H54 (cell line): ENCODE data around the gene C20orf96.
"Not testable (repeated sequence)": the region's sequence is repeated elsewhere in the genome, so short reads cannot be mapped to it uniquely, and the experiment has no call there.

ENCODE experiments used
- DNase-seq: peaks from one replicate; pipeline ENCODE4 v3.0.0; 2011; ENCODE audit warnings: low spot score, mixed read lengths; ENCODE audit not compliant: insufficient read length
- FAIRE-seq: peaks from 3 replicates; lab custom pipeline; 2011; peaks lifted over from hg19 to GRCh38; lab: Jason Lieb, UNC
- POLR2A ChIP-seq: IDR thresholded peaks from 2 replicates; pipeline ENCODE4 v1.6.1; 2011; ENCODE audit warnings: low read depth, mild to moderate bottlenecking, low read length

Gene C20orf96

DNA sequence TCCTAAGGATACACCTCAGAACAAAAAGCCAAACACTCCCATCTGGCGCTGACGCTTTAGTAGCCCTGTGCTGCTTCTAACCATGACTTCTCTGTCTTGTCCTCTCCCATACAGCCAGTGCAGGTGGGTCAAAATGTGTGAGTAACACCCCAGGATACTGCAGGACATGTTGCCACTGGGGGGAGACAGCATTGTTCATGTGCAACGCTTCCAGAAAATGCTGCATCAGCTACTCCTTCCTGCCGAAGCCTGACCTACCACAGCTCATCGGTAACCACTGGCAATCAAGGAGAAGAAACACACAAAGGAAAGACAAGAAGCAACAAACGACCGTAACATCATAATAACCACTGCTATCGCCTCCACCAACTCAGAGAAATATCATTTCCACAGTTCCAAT is 31.6 kb downstream of the C20orf96 start:
- FAIRE-seq: no peak
- DNase-seq: no peak
- no peak for TF ChIP-seq POLR2A

DNA sequence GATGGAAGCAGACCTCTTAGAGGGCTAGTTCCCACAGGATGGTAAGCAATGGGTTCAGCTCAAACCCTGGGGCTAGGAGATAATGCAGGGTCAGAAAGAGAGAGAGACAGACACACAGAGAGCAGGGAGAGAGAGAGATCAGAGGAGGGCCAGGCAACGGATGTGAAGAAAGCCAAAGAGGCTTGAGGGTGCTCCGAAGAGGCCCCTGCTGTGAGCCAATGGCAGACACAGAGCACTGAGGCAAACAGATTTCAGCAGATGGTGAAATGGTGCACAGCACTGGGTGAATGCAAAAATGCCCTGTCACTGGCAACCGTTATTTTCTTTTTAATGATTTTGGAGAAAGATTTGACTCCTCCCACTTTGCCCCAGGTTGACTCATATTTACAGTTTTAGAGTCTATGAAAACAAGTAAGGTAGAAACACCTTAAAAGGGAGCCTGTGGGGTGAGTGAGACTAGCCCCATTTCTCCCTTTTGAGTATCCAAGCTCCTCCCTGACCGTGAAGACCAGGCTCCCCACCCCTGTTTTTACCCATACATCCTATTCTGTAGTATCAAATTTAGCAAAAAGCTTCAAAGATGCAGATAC is 32.2 kb downstream of the C20orf96 start:
- TF ChIP-seq POLR2A: no peak
- DNase-seq (no peak), FAIRE-seq (no peak)

DNA sequence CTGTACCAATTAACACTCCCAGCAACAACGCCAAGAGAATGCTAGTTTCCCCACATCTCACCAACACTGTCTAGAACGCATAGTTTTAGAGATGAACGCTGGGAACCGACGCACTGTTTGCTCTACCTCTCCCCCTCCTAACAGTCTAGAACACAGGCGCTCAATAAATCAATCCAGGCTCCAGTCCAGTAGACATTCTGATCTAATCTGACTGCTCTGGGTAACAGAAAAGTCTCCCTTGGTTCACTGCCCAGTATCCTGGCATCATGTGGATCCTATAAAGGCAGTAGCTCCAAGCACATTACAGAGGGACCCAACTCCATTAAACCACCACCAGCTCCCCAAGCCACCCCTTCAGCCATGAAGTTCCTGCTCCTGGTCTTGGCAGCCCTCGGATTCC is 33.1 kb downstream of the C20orf96 start, which contains the start of gene DEFB132:
DEFB132 (plus strand) TSS at position 306 of the 400 bp plus-strand sequence; CDS start at position 361, 55 bp downstream.
- DNase-seq (no peak), FAIRE-seq (no peak)
- TF ChIP-seq POLR2A: no peak

DNA sequence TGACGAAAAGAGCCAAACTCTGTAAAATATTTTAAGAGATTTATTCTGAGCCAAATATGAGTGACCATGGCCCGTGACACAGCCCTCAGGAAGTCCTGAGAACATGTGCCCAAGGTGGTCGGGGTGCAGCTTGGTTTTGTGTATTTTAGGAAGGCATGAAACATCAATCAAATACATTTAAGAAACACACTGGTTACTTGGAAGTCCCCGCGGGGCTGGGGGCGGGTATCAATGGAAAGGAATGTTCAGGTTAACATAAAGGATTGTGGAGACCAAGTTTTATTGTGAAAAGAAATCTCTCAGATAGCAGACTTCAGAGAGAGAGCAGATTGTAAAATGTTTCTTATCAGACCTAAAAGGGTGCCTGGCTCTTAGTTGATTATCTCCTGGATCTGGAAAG is 37.1 kb downstream of the C20orf96 start:
- not testable (repeated sequence) for DNase-seq, FAIRE-seq

DNA sequence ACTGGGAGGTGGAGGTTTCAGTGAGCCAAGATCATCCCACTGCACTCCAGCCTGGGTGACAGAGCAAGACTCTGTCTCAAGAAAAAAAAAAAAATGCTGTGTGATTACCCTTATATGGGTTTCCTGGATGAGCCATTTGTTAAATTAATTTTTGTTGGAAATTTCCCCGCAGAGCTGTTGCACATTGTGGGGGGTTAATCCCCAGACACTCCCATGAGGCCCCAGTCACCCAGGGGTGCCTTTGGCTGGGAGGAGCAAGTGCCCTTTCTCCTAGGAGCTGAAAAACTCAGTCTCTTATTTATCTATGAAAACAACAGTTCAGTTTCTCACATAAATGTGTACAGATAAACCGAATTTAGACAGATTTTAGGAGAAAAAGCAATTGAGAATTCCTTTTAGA is 37.7 kb downstream of the C20orf96 start:
- no peak for TF ChIP-seq POLR2A
- DNase-seq: no peak
- no peak for FAIRE-seq

DNA sequence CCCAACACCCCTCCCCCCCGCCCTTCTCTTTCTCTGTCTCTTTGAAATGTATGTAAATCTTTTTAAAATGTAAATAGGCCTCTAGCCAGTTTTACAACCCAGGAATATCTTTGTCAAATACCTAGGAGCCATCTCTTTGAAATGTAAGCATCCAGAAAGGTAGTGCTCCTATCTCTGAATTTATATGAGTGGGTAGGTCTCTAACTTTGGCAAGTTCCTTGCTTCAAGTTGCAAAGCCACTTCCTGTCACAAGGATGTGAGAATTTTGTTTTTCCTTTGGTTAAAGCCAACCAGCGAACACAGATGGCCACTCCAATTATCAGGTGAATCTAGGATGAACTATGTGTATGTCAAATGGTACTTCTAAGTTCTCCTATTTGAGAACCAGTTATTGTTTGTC is 39.2 kb downstream of the C20orf96 start:
- DNase-seq: no peak
- no peak for TF ChIP-seq POLR2A
- FAIRE-seq: no peak

DNA sequence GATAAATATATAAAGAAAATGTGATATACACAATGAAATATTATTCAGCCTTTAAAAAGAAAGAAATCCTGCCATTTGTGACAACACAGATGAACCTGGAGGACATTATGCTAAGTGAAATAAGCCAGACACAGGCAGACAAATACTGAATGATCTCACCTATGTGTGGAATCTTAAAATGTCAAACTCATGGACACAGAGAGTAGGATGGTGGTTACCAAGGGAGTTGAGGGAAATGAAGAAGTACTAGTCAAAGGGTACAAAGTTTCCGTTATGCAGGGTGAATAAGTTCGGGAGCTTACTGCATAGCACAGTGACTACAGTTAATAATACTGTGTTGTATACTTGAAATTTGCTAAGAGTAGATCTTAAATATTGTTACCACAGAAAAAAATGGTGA is 47.6 kb downstream of the C20orf96 start:
- FAIRE-seq (no peak), DNase-seq (no peak)
- TF ChIP-seq POLR2A: no peak

DNA sequence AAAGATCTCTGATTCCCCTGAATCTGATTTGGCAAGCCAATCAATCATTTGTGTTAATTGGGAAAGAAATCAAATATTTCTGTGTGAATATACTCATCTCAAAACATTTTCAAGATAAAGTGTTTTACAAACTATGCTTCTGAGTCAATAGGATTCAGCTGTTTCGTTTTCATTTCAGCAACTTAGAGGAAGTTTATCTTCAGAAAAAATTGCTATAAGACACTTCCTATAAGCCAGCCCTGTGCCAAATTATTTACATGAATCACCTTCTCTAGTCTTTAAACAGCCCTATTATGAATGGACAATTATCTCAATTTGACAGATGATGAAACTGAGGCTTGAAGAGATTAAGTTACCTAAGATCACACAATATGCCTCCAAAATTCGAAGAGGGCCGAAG is 52.6 kb downstream of the C20orf96 start:
- TF ChIP-seq POLR2A: no peak
- DNase-seq: no peak
- no peak for FAIRE-seq

DNA sequence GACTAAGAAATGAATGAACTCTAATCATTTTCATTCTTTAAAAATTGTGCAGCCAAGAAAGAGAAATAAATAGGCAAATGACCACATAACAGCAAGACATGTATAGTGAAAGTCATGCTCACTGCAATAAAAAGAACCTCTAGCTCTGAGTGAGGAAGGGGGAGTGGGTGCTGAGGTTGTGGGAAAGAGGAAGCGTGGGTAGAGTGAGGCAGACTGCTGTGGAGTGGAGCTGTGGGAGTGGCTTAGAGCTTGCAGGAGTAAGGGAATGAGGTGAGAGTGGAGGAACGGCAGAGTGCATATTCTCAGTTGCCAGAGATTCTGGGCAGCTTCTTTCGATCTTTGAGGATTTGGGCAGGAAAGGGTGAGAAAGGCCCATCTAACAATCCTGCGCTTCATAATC is 53.1 kb downstream of the C20orf96 start:
- no peak for DNase-seq
- no peak for TF ChIP-seq POLR2A
- no peak for FAIRE-seq

DNA sequence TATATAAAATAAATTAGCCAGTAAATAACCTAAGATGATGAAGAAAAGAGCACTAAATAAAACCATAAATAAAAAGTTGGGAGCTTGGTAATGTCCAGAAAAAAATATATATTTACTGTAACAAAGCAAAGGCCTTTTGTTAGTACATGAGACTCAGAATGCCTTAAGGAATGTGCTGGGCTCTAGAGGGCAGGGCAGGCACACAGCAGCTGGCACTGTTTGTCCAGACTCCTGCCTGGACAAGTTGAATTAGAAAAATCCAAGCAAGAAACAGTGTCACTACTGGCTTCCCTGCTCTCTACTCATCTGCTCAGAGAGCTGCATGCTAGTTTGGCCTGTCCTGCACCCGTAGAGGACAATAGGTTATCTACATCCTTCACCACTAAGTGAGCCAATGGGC is 54.7 kb downstream of the C20orf96 start:
- DNase-seq (no peak), FAIRE-seq (no peak)
- TF ChIP-seq POLR2A: no peak

DNA sequence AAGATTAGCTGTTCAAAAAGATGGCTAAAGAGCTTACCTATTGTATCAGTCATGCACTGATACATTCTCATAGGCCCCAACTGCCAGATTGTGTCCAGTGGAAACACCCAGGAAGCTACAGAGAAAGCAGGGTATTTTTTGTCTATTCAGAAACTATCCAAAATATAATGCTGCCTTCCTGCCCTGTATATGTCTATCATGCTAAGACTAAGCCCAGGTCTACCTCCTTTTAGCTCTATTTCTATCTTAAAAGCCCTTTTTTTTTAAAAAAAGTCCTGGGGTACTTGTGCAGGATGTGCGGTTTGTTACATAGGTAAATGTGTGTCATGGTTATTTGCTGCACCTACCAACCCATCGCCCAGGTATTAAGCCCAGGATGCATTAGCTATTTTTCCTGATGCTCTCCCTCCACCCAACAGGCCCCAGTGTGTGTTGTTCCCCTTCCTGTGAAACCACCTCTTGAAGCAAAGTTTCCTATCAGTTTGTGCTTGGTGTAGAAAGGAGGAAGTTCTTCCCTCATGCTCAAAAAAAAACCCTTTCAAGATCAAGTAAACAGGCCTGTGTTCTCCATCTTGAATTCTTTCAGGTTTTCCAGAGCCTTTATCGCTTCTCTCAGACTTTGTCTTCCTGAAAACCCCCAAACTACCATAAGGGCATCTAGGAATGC is 63.0 kb downstream of the C20orf96 start:
- DNase-seq (no peak), FAIRE-seq (no peak)
- no peak for TF ChIP-seq POLR2A

DNA sequence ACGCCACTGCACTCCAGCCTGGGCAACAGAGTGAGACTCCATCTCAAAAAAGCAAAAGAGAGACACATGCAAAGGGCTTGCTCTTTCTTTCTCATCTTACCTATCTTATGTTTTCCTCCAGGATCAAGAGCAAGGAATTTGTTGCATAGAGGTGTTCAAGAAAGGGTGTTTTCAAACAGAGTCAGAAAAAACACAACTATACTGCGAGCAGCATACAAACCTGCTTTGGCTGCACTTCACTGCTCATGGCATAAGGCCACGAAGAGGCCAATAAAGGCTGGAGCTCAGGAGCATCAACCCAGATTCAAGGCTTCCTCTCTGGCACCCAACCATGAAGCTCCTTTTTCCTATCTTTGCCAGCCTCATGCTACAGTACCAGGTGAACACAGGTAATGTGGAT is 63.6 kb downstream of the C20orf96 start, which contains the start of gene DEFB129:
DEFB129 (plus strand) TSS at position 301 of the 400 bp plus-strand sequence; CDS start at position 332, 31 bp downstream.
- FAIRE-seq: no peak
- no peak for TF ChIP-seq POLR2A
- no peak for DNase-seq

DNA sequence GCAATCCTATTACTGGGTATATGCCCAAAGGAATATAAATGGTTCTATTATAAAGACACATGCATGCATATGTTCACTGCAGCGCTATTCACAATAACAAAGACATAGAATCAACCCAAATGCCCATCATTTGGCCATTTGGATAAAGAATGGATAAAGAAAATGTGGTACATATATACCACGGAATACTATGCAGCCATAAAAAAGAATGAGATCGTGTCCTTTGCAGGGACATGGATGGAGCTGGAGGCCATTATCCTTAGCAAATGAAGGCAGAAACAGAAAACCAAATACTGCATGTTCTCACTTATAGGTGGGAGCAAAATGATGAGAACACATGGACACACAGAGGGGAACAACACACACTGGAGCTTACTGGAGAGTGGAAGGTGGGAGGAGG is 64.7 kb downstream of the C20orf96 start:
- not testable (repeated sequence) for FAIRE-seq, DNase-seq

DNA sequence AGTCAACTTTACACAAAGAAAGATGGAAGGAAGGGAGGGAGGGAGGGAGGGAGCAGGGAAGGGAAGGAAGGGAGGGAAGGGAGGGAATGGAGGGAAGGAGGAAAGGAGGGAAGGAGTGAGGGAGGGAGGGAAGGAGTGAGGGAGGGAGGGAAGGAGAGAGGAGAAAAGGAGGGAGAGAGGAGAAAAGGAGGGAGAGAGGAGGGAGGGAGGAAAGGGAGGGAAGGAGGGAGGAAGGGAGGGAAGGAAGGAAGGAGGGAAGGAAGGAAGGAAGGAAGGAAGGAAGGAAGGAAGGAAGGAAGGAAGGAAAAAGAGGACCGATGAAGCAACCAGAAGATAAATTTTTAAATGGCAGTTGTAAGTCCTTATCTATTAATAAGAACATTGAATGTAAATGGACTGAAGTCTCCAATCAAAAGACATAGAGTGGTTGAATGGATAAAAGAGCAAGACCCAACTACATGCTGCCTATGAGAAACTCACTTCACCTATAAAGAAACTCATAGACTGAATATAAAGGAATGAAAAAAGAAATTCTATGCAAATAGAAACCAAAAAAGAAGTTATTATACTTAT is 69.2 kb downstream of the C20orf96 start:
- DNase-seq: no peak
- no peak for FAIRE-seq
- no peak for TF ChIP-seq POLR2A
